Measurements from ENCODE around the gene FOXM1. TPM values are rescaled to one million over a fixed set of nuclear protein-coding genes. Genes with fewer than 3 reads are reported as not detected.
A peak's percentile ranks its signal among the peaks of the same experiment; 100 is the strongest.

The FOXM1 gene
- total and polyA plus RNA-seq, 2 of the 13 experiments (the other 11 are each of a cell fraction or from before 2014, with no cell fraction given) = 17.1 to 25.9 TPM

DNA sequence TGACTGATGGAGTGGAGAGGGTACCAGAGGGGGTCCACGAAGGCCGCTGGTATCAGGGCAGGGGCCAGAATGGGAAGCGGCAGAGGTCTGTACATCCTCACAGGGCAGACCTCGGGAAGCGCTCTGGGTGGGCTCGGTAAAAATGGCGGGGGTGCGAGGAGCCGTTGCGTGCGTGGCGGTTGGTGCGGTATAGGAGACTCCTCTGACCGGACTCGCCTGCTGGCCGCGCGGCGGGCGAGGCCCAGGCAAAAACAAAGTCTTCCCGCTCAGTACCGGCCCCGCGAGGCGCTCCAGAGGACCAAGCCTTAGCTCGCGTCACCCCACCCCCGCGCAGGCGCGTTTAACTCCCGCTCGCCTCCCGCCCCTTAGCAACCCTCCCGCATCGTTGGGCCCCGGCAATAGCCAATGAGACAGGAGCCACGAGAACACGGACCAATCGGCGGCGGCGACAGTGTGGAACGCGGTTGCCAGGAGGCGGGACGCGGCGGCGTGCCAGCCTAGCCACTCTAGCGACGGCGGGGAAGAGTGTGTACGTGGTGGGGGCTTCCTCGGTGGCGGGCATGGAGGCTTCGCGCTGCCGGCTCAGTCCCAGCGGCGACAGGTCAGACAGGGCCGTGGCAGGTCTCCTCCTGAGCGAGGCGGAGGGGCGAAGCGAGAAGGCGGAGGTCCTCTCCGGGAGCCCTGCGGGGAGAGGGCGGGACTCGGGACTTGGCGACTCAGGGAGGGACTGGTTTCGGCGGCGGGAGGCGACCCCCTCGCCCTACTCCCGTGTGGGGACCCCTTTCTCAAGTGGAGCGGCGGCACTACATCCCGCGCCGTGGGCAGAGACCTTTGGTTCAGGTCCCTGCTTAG lies 13.6 kb upstream of the FOXM1 start, which contains the start of gene TULP3 (continued):
- TF ChIP-seq CHD2 (IDR thresholded peaks at IDR 0.05; ENCODE audit: low read depth, low read length) = peak; percentile 52; the same call in 1 of the 2 replicates
- no peak for TF ChIP-seq ZKSCAN1 (IDR thresholded peaks at IDR 0.05; ENCODE audit: low read length)
- no peak for TF ChIP-seq SRY (CRISPR knock-in tag; IDR thresholded peaks at IDR 0.05)
- TF ChIP-seq, protein P1, sequence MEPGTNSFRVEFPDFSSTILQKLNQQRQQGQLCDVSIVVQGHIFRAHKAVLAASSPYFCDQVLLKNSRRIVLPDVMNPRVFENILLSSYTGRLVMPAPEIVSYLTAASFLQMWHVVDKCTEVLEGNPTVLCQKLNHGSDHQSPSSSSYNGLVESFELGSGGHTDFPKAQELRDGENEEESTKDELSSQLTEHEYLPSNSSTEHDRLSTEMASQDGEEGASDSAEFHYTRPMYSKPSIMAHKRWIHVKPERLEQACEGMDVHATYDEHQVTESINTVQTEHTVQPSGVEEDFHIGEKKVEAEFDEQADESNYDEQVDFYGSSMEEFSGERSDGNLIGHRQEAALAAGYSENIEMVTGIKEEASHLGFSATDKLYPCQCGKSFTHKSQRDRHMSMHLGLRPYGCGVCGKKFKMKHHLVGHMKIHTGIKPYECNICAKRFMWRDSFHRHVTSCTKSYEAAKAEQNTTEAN (CRISPR knock-in tag; conservative IDR thresholded peaks at IDR 0.05) = peak; percentile 87
- no peak for TF ChIP-seq IKZF1 (IDR thresholded peaks at IDR 0.05)
- TF ChIP-seq RAD51 (IDR thresholded peaks at IDR 0.05; ENCODE audit: borderline replicate concordance) = no peak
- no peak for TF ChIP-seq ZNF33A (CRISPR knock-in tag; IDR thresholded peaks at IDR 0.05; ENCODE audit: borderline replicate concordance)
- TF ChIP-seq ARNT (IDR thresholded peaks at IDR 0.05) = no peak
- TF ChIP-seq, protein P2, sequence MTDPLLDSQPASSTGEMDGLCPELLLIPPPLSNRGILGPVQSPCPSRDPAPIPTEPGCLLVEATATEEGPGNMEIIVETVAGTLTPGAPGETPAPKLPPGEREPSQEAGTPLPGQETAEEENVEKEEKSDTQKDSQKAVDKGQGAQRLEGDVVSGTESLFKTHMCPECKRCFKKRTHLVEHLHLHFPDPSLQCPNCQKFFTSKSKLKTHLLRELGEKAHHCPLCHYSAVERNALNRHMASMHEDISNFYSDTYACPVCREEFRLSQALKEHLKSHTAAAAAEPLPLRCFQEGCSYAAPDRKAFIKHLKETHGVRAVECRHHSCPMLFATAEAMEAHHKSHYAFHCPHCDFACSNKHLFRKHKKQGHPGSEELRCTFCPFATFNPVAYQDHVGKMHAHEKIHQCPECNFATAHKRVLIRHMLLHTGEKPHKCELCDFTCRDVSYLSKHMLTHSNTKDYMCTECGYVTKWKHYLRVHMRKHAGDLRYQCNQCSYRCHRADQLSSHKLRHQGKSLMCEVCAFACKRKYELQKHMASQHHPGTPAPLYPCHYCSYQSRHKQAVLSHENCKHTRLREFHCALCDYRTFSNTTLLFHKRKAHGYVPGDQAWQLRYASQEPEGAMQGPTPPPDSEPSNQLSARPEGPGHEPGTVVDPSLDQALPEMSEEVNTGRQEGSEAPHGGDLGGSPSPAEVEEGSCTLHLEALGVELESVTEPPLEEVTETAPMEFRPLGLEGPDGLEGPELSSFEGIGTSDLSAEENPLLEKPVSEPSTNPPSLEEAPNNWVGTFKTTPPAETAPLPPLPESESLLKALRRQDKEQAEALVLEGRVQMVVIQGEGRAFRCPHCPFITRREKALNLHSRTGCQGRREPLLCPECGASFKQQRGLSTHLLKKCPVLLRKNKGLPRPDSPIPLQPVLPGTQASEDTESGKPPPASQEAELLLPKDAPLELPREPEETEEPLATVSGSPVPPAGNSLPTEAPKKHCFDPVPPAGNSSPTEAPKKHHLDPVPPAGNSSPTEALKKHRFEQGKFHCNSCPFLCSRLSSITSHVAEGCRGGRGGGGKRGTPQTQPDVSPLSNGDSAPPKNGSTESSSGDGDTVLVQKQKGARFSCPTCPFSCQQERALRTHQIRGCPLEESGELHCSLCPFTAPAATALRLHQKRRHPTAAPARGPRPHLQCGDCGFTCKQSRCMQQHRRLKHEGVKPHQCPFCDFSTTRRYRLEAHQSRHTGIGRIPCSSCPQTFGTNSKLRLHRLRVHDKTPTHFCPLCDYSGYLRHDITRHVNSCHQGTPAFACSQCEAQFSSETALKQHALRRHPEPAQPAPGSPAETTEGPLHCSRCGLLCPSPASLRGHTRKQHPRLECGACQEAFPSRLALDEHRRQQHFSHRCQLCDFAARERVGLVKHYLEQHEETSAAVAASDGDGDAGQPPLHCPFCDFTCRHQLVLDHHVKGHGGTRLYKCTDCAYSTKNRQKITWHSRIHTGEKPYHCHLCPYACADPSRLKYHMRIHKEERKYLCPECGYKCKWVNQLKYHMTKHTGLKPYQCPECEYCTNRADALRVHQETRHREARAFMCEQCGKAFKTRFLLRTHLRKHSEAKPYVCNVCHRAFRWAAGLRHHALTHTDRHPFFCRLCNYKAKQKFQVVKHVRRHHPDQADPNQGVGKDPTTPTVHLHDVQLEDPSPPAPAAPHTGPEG (CRISPR knock-in tag; IDR thresholded peaks at IDR 0.05) = peak; percentile 31; the same call in 1 of the 2 replicates
- TF ChIP-seq ZNF282 (IDR thresholded peaks at IDR 0.05; ENCODE audit: partially characterized antibody) = no peak
- TF ChIP-seq SKI (IDR thresholded peaks at IDR 0.05; ENCODE audit: partially characterized antibody) = no peak
- TF ChIP-seq TEAD2 (CRISPR knock-in tag; IDR thresholded peaks at IDR 0.05) = no peak; the same call in 1 of the 2 replicates
- TF ChIP-seq, protein P3, sequence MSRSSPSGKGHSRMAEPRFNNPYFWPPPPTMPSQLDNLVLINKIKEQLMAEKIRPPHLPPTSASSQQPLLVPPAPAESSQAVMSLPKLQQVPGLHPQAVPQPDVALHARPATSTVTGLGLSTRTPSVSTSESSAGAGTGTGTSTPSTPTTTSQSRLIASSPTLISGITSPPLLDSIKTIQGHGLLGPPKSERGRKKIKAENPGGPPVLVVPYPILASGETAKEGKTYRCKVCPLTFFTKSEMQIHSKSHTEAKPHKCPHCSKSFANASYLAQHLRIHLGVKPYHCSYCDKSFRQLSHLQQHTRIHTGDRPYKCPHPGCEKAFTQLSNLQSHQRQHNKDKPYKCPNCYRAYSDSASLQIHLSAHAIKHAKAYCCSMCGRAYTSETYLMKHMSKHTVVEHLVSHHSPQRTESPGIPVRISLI (CRISPR knock-in tag; IDR thresholded peaks at IDR 0.05; ENCODE audit: borderline replicate concordance) = peak; percentile 45; the same call in 1 of the 2 replicates
- TF ChIP-seq MED13 (CRISPR knock-in tag; IDR thresholded peaks at IDR 0.05) = 0 out of 2 replicates have a peak, but pooled peaks have one; percentile 6
- no peak for TF ChIP-seq FOXM1 (CRISPR knock-in tag; IDR thresholded peaks at IDR 0.05)
- TF ChIP-seq BRCA1 (CRISPR knock-in tag; IDR thresholded peaks at IDR 0.05) = no peak
- peak; percentile 41; the same call in 1 of the 2 replicates for TF ChIP-seq CCDC6 (CRISPR knock-in tag; IDR thresholded peaks at IDR 0.05)
- peak; percentile 80 for TF ChIP-seq ZFY (CRISPR knock-in tag; IDR thresholded peaks at IDR 0.05)
- TF ChIP-seq ZNF670 (CRISPR knock-in tag; IDR thresholded peaks at IDR 0.05; ENCODE audit: borderline replicate concordance) = no peak
- TF ChIP-seq TRIM24 (CRISPR knock-in tag; IDR thresholded peaks at IDR 0.05) = no peak
- no peak; the same call in 1 of the 2 replicates for TF ChIP-seq ISL2 (CRISPR knock-in tag; IDR thresholded peaks at IDR 0.05)
- TF ChIP-seq, protein P4, sequence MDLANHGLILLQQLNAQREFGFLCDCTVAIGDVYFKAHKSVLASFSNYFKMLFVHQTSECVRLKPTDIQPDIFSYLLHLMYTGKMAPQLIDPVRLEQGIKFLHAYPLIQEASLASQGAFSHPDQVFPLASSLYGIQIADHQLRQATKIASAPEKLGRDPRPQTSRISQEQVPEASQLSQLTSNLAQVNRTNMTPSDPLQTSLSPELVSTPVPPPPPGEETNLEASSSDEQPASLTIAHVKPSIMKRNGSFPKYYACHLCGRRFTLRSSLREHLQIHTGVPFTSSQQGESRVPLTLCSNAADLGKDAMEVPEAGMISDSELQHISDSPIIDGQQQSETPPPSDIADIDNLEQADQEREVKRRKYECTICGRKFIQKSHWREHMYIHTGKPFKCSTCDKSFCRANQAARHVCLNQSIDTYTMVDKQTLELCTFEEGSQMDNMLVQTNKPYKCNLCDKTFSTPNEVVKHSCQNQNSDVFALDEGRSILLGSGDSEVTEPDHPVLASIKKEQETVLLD (CRISPR knock-in tag; IDR thresholded peaks at IDR 0.05; ENCODE audit: low read depth) = peak; percentile 51; the same call in 1 of the 2 replicates
